Activated naive CD4-positive, alpha-beta T cell treated with anti-CD3 and anti-CD28 coated beads, Interleukin-2, amount 50 U/mL, for 16 hours (primary cell): ENCODE results near the gene GXYLT2.
"Not testable (repeated sequence)": the region's sequence is repeated elsewhere in the genome, so short reads cannot be mapped to it uniquely, and the experiment has no call there.

Experiments
- DNase-seq: peaks from one replicate; pipeline ENCODE4 v3.0.0-alpha.2; 2020

Gene GXYLT2

DNA sequence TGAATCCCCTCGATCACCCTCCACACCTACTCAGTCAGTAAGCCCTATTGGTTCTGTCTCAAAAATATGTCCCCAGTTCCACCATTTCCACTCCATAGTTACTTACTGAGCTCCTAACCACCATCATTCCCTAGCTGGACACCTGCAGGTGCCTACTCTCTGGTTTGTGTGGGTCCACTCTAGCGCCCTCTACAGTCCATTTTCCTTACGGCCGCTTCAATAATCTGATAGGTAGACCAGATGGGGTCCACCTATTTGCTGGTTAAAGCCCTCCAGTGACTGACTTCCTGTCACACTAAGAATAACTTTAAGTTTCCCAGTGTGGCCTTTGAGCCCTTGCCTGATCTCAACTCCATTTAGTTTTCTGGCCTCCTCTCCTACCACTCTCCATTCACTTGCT is 5.0 kb downstream of the GXYLT2 start:
- DNase-seq: no peak

DNA sequence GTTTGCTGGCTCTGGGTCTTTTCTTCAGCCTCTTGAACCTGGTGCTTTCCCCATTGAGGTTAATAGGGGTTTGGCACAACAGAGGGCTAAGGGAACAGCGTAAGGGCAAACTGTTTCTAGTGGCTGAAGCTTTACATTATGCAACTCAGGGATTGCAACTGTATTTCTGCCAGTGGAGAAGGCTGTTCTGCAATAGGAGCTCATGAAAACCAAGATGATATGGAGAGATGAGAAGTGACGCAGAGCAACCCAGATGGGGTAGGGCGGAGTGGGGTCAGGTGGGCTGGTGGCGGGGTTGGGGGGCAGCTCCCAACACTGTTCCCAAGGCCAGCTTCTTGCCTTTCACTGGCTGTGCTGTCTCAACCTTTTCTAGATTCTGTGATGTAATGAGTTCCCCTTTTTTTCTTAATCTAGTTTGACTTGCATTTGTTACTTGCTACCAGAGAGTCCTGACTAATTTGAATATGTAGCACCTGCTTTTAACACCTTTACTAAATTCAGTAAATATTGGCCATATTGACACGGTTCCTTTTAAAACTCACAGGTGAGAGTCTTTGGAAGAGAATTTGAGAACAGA is 7.2 kb downstream of the GXYLT2 start:
- DNase-seq: no peak

GRCh38 chr3:72896996-72897757 is 9.3 kb downstream of the GXYLT2 start:
- DNase-seq: no peak

- DNase-seq: no peak
These were observed 9.8 kb downstream of the GXYLT2 start for GRCh38 chr3:72897758-72898007.

- no peak for DNase-seq
These were observed 11.5 kb downstream of the GXYLT2 start for GRCh38 chr3:72899349-72899765.

DNA sequence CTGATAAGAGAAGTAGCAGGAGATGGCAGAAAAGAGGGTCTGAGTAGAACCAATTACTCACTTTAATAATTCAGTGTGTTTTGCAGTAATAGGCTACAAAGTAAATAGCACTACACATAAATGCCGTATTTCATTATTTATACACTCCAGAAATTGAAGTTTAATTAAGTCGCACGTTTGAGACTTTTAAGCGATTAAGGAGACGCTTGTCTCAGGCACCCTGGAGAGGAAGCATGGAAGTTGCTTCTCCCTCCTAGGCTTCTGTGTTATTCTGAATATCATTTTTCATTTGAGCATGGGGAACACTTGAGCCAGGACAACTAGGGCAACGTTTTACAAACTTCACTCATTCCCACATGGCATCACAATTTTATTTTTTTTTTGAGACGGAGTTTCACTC is 12.2 kb downstream of the GXYLT2 start:
- DNase-seq: no peak

- no peak for DNase-seq
These were observed 14.0 kb downstream of the GXYLT2 start for GRCh38 chr3:72901840-72902239.

DNA sequence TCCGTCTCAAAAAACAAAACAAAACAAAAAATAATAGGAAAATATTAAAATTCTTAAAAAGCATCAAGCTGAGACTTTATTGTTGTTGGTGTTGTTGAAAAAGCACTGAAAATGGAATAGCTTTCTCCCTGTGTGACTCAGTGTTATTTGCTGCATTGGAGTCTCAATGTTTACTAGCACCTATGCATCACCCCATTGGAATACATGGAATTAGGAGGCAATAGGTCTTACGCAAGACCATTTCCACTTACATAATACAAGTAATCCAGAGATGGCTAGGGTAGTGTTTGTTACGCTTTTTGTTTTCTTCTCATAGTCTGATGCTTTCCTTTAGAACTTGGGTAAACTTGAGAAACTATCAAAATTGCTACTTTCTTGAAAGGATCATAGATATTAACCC is 15.2 kb downstream of the GXYLT2 start:
- DNase-seq: no peak

GRCh38 chr3:72904163-72904562 is 16.3 kb downstream of the GXYLT2 start:
- DNase-seq: no peak

DNA sequence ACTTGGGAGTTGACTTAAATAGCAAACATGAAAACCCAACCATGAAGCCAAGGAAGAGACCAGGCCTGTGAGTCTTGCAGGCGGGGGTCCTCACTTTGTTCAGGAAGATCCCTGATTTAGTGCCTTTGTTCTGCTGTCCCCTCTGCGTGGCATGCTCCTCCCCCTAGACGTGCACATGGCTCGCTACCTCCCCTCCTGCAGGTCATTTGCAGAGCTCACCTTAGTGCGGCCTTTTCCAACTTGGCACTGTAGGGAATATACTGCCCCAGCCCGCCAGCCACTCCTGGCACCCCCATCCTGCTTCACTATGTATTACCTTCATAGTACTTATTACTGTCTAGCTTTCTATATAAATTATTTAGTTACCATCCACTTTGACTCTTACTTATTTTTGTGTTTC is 18.3 kb downstream of the GXYLT2 start:
- DNase-seq: no peak

DNA sequence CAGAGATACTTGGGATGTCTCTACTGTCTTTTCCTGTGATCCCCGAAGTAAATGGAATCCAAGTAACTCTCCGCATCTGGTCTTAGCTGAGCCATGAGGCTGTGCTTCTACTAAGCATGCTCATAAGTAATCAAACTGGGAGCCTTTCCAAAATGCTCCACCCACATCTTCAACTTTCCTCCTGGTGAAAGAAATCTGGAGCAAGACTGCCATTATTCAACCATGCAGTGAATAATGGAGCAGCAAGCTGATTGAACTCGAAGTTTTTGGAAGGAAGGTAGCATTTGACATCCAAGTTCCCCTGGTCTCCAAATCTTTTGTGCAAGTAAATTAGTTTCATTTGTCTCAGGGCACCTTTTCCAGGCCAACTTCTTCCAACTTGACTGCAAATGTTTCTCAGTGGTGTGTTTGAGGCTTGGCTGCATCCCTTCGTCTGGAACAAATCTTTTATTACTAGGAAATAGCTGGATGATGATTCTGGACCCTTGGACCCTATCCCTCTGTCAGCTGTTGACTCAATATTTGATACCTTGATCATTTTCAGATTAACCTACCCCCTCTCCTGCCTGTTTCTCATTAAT is 19.4 kb downstream of the GXYLT2 start:
- DNase-seq: no peak

GRCh38 chr3:72907731-72908620 is 20.1 kb downstream of the GXYLT2 start:
- no peak for DNase-seq

- DNase-seq: no peak
These were observed 21.7 kb downstream of the GXYLT2 start for GRCh38 chr3:72909591-72909990.

GRCh38 chr3:72912532-72912931 is 24.7 kb downstream of the GXYLT2 start:
- DNase-seq: no peak

DNA sequence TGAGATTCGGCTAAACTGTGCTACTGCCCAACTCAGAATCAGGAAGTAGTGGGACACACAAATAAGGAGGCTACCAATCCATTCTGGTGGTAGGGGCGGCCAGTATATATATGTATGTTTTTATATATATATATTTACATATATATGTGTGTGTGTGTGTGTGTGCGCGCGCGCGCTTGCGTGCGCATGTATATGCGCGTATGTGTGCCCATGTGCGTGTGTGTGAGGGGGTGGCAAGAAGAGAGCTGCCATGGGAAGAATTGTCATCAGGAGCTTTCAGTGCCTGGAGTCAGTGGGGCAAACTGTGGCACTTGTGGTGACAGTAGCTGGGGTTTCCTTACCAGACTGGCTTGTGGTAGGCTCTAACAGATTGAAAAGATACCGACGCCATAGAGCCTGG is 26.5 kb downstream of the GXYLT2 start:
- no peak for DNase-seq

GRCh38 chr3:72916250-72916649 is 28.4 kb downstream of the GXYLT2 start:
- DNase-seq: no peak

DNA sequence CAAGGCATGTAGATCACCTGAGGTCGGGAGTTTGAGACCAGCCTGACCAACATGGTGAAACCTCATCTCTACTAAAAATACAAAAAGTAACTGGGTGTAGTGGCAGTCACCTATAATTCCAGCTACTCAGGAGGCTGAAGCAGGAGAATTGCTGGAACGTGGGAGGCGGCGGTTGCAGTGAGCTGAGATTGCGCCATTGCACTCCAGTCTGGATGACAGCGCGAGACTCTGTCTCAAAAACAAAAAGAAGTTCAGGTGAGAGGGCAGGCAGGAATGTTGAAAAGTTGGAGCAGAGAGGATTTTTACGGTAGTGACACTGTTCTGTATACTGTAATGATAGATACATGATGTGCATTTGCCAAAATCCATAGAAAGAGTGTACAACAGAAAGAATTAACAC is 31.7 kb downstream of the GXYLT2 start:
- no peak for DNase-seq

DNA sequence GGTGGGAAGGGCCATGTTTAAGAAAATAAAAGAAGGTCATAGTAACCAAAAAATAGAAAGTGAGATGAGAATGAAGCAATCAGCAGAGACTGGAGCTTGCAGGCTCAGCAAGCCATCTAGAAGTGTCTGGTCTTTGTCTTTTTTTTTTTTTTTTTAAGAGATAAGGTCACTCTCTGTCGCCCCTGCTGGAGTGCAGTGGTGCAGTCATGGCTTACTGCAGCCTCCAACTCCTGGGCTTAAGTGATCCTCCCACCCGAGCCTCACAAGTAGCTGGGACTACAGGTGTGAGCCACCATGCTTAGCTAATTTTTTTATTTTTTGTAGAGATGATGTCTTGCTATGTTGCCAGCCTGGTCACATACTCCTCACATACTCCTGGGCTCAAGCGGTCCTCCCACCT is 36.2 kb downstream of the GXYLT2 start:
- no peak for DNase-seq

- DNase-seq: not testable (repeated sequence)
These were observed 41.2 kb downstream of the GXYLT2 start for GRCh38 chr3:72928781-72929735.

- DNase-seq: no peak
These were observed 42.9 kb downstream of the GXYLT2 start for GRCh38 chr3:72930754-72931153.

GRCh38 chr3:72932416-72932815 is 44.6 kb downstream of the GXYLT2 start:
- DNase-seq: no peak

- DNase-seq: no peak
These were observed 50.8 kb downstream of the GXYLT2 start for GRCh38 chr3:72938471-72939265.
